K562 (cell line): Measurements from ENCODE around the gene SLC35D3. TPM values are rescaled to one million over a fixed set of nuclear protein-coding genes. Genes with fewer than 3 reads are reported as not detected.

Experiments used
- ATF6 ChIP-seq: sonication (generic); formaldehyde crosslinking; IDR thresholded peaks from 2 replicates; pipeline ENCODE4 v1.4.0; 2020; ENCODE audit warnings: mild to moderate bottlenecking, missing genetic modification reagents
- CREBBP ChIP-seq: IDR thresholded peaks from one replicate; pipeline ENCODE4 v1.6.1; 2012; ENCODE audit warnings: low read depth, mild to moderate bottlenecking, control low read depth, inconsistent platforms, low read length
- CSDE1 ChIP-seq, 2 experiments: fragments of 450-650 bp; IDR thresholded peaks; 2 replicates each; pipeline ENCODE4 v1.6.1; 2016; ENCODE audit warnings: mild to moderate bottlenecking in 1 of 2
- EGR1 ChIP-seq: fragments of 450-650 bp; conservative IDR thresholded peaks from 2 replicates; pipeline ENCODE4 v1.6.1; 2017; ENCODE audit warnings: mild to moderate bottlenecking
- HEY1 ChIP-seq: fragments of 250-450 bp; sonication (Bioruptor Pico); IDR thresholded peaks from 2 replicates; pipeline ENCODE4 v1.5.0; 2020; ENCODE audit warnings: mild to moderate bottlenecking, moderate library complexity, borderline replicate concordance
- HMGXB4 ChIP-seq: sonication (generic); formaldehyde crosslinking; IDR thresholded peaks from 2 replicates; pipeline ENCODE4 v1.8.1; 2023; ENCODE audit warnings: mild to moderate bottlenecking, missing genetic modification reagents
- MAFG ChIP-seq: fragments of 450-650 bp; conservative IDR thresholded peaks from 2 replicates; pipeline ENCODE4 v1.6.1; 2016; ENCODE audit warnings: missing genetic modification characterization, missing compliant biosample characterization
- MTF1 ChIP-seq: fragments of 250-450 bp; sonication (Bioruptor Pico); IDR thresholded peaks from 2 replicates; pipeline ENCODE4 v1.9.0; 2021; ENCODE audit warnings: moderate library complexity, mild to moderate bottlenecking, inconsistent platforms, borderline replicate concordance
- NBN ChIP-seq: fragments of 450-650 bp; IDR thresholded peaks from 2 replicates; pipeline ENCODE4 v1.6.1; 2016; ENCODE audit warnings: low read depth, mild to moderate bottlenecking
- NFXL1 ChIP-seq: fragments of 450-650 bp; formaldehyde crosslinking; IDR thresholded peaks from 2 replicates; pipeline ENCODE4 v1.4.0; 2021; ENCODE audit warnings: mild to moderate bottlenecking
- PATZ1 ChIP-seq: fragments of 250-450 bp; sonication (Bioruptor Pico); IDR thresholded peaks from 2 replicates; pipeline ENCODE4 v1.5.0; 2020; ENCODE audit warnings: mild to moderate bottlenecking, borderline replicate concordance
- PHTF2 ChIP-seq: fragments of 250-450 bp; sonication (Bioruptor Pico); IDR thresholded peaks from 2 replicates; pipeline ENCODE4 v1.5.0; 2021; ENCODE audit warnings: mild to moderate bottlenecking
- PTTG1 ChIP-seq: fragments of 450-650 bp; IDR thresholded peaks from 2 replicates; pipeline ENCODE4 v1.6.1; 2016; ENCODE audit warnings: low read depth, mild to moderate bottlenecking, missing genetic modification characterization, missing compliant biosample characterization
- SP1 ChIP-seq: sonication (generic); formaldehyde crosslinking; IDR thresholded peaks from 2 replicates; pipeline ENCODE4 v1.8.1; 2022; ENCODE audit warnings: mild to moderate bottlenecking, missing genetic modification reagents
- TEAD1 ChIP-seq, 2 experiments: fragments of 450-650 bp in 1 of 2; sonication (generic) in 1 of 2; formaldehyde crosslinking; IDR thresholded peaks; 2 replicates each; pipeline versions ENCODE4 v1.4.0 to v1.8.0; 2020 to 2022; ENCODE audit warnings: mild to moderate bottlenecking in 2 of 2, missing genetic modification reagents in 1 of 2
- USF2 ChIP-seq: sonication (generic); formaldehyde crosslinking; IDR thresholded peaks from 2 replicates; pipeline ENCODE4 v1.5.0; 2020; ENCODE audit warnings: missing genetic modification reagents
- YY1 ChIP-seq, 3 experiments: IDR thresholded peaks; 2 replicates each; pipeline ENCODE4 v1.6.1; 2011; ENCODE audit warnings: low read length in 2 of 3, mild to moderate bottlenecking in 2 of 3, moderate library complexity in 2 of 3, borderline replicate concordance in 1 of 3, control low read depth in 1 of 3, low read depth in 1 of 3; ENCODE audit not compliant: insufficient read depth in 3 of 3, insufficient replicate concordance in 2 of 3, control insufficient read depth in 1 of 3, insufficient read length in 1 of 3; ENCODE audit errors: extremely low read depth in 1 of 3
- ZNF239 ChIP-seq: fragments of 250-450 bp; sonication (Bioruptor Pico); IDR thresholded peaks from 2 replicates; pipeline ENCODE4 v1.4.0; 2020; ENCODE audit warnings: mild to moderate bottlenecking
- ZNF316 ChIP-seq: fragments of 450-650 bp; IDR thresholded peaks from 2 replicates; pipeline ENCODE4 v1.6.1; 2016
- ZNF395 ChIP-seq: fragments of 200-800 bp; sonication (Bioruptor generic); IDR thresholded peaks from 2 replicates; pipeline ENCODE4 v1.6.1; 2017; ENCODE audit warnings: missing genetic modification characterization, missing compliant biosample characterization
- polyA plus RNA-seq, 8 experiments: library from polyadenylated mRNA; depleted of rRNA in 4 of 8; stranded (reverse) in 5 of 8; unstranded in 3 of 8; fragments of >200 nt; fragmentation: Nextera tagmentation in 2 of 8; fragmentation: Illumina TruSeq in 1 of 8; extraction: Ambion mirVana in 2 of 8; extraction: Trizol in 1 of 8; gene quantifications; 2 replicates each; pipeline versions ENCODE4 v1.2.1 to v1.2.3, GENCODE V29; 2011 to 2014; ENCODE audit warnings: inconsistent platforms in 1 of 8, missing spikeins in 1 of 8
- total RNA-seq, 7 experiments: library from RNA; depleted of rRNA in 6 of 7; stranded (reverse); fragments of >200 nt in 6 of 7; fragmentation: Illumina TruSeq in 2 of 7; extraction: Trizol in 2 of 7; gene quantifications; 2 replicates each; pipeline versions ENCODE4 v1.2.1 to v1.2.3, GENCODE V29; 2011 to 2021; ENCODE audit warnings: low replicate concordance in 1 of 7

Gene SLC35D3
- total and polyA plus RNA-seq, 9 of the 15 experiments (the other 6 are each of a cell fraction or from before 2014, with no cell fraction given), result not detected

- TF ChIP-seq MTF1, result no peak
- no peak for TF ChIP-seq TEAD1 (CRISPR knock-in tag; IDR thresholded peaks at IDR 0.05)
- TF ChIP-seq NFXL1 (CRISPR knock-in tag), result no peak
- TF ChIP-seq USF2, result no peak
- TF ChIP-seq HMGXB4, result no peak
- TF ChIP-seq PATZ1, result no peak
- TF ChIP-seq CREBBP, result no peak
- TF ChIP-seq PHTF2 (CRISPR knock-in tag), result no peak
- no peak for TF ChIP-seq SP1
- peak; percentile 68 for TF ChIP-seq MAFG (tag)
- TF ChIP-seq PTTG1 (tag), result no peak
- peak in 1 of 3 experiments; percentile 51 for TF ChIP-seq YY1 (IDR thresholded peaks at IDR 0.05; ENCODE audit: borderline replicate concordance in 1 of 3, control insufficient read depth in 1 of 3, extremely low read depth in 1 of 3, insufficient read depth in 3 of 3, insufficient read length in 1 of 3, insufficient replicate concordance in 2 of 3, low read depth in 1 of 3, low read length in 2 of 3)
- no peak for TF ChIP-seq EGR1
- no peak for TF ChIP-seq ATF6 (CRISPR knock-in tag)
- no peak for TF ChIP-seq CSDE1 (IDR thresholded peaks at IDR 0.05)
- TF ChIP-seq ZNF239 (CRISPR knock-in tag), result no peak
- TF ChIP-seq ZNF316, result peak; percentile 82
- TF ChIP-seq ZNF395 (CRISPR knock-in tag), result peak; percentile 50; the same call in 1 of the 2 replicates
- TF ChIP-seq NBN, result no peak
- TF ChIP-seq HEY1 (CRISPR knock-in tag), result no peak
Measured at GRCh38 chr6:136950436-136951126, 28.5 kb downstream of the SLC35D3 start (continued).
